ENCODE data around the gene GALNT2.

Gene GALNT2

GRCh38 chr1:230219174-230220067 is 152.4 kb downstream of the GALNT2 start:
- TF ChIP-seq CTCF (conservative IDR thresholded peaks at IDR 0.05) = no peak
- H3K27ac ChIP-seq = no peak overlapping the region

- no peak for TF ChIP-seq CTCF (conservative IDR thresholded peaks at IDR 0.05)
- H3K27ac ChIP-seq = no peak overlapping the region
These were observed 153.4 kb downstream of the GALNT2 start for GRCh38 chr1:230220478-230220877.

GRCh38 chr1:230220907-230221306 is 153.9 kb downstream of the GALNT2 start:
- H3K27ac ChIP-seq = no peak overlapping the region

GRCh38 chr1:230222678-230223077 is 155.6 kb downstream of the GALNT2 start:
- no peak overlapping the region for H3K27ac ChIP-seq
- no peak for TF ChIP-seq CTCF (conservative IDR thresholded peaks at IDR 0.05)

More at GRCh38 chr1:230220907-230221306, 153.9 kb downstream of the GALNT2 start:
- no peak for TF ChIP-seq CTCF (conservative IDR thresholded peaks at IDR 0.05)

- no peak for TF ChIP-seq CTCF (conservative IDR thresholded peaks at IDR 0.05)
These were observed 157.3 kb downstream of the GALNT2 start for GRCh38 chr1:230224101-230224960.

GRCh38 chr1:230226007-230226800 is 159.2 kb downstream of the GALNT2 start:
- no peak for TF ChIP-seq CTCF (conservative IDR thresholded peaks at IDR 0.05)
- H3K27ac ChIP-seq = no peak overlapping the region

More at GRCh38 chr1:230224101-230224960, 157.3 kb downstream of the GALNT2 start:
- no peak overlapping the region for H3K27ac ChIP-seq
